Activated CD8-positive, alpha-beta T cell treated with anti-CD3 and anti-CD28 coated beads, Interleukin-2, amount 10 ng/mL, durations not matched to agents 7 days and 5 days (primary cell): ENCODE measurements around the gene FAM3A. TPM values are rescaled to one million over a fixed set of nuclear protein-coding genes. Genes with fewer than 3 reads are reported as not detected.
"Not testable (repeated sequence)": the region's sequence is repeated elsewhere in the genome, so short reads cannot be mapped to it uniquely, and the experiment has no call there.

Experiments
- ATAC-seq: fragments of 150-1000 bp; cut with Tn5 transposase; one replicate; pipeline ENCODE4 v1.10.0; 2021; ENCODE audit warnings: moderate library complexity
- CTCF ChIA-PET: fragments of 350-600 bp; sonication (Branson Sonifier 250); formaldehyde crosslinking; loops from one replicate; lab custom pipeline; 2021; ENCODE audit warnings: antibody characterized with exemption; lab: Charles Lee
- POLR2A ChIA-PET: fragments of 350-600 bp; sonication (Branson Sonifier 250); formaldehyde crosslinking; loops from one replicate; lab custom pipeline; 2021; ENCODE audit warnings: antibody characterized with exemption; lab: Charles Lee
- DNase-seq: peaks from one replicate; pipeline ENCODE4 v3.0.0-alpha.2; 2020
- H3K27ac Mint-ChIP-seq: one replicate; pipeline ENCODE4 v1.8.0; 2021; ENCODE audit warnings: mild to moderate bottlenecking, mixed read lengths
- H3K27me3 Mint-ChIP-seq: one replicate; pipeline ENCODE4 v1.8.0; 2021; ENCODE audit warnings: low read depth, mixed read lengths
- H3K36me3 Mint-ChIP-seq: one replicate; pipeline ENCODE4 v1.8.0; 2021; ENCODE audit warnings: low read depth, mixed read lengths
- H3K4me1 Mint-ChIP-seq: one replicate; pipeline ENCODE4 v1.8.0; 2021; ENCODE audit warnings: low read depth, mixed read lengths
- H3K4me3 Mint-ChIP-seq: one replicate; pipeline ENCODE4 v1.8.0; 2021; ENCODE audit warnings: mild to moderate bottlenecking, mixed read lengths
- H3K9me3 Mint-ChIP-seq: one replicate; pipeline ENCODE4 v1.8.0; 2022; ENCODE audit warnings: mixed read lengths; ENCODE audit not compliant: insufficient read depth
- total RNA-seq, 2 experiments: library from RNA; stranded (reverse); gene quantifications; one replicate each; pipeline ENCODE4 v1.2.3, GENCODE V29; 2021

FAM3A gene
- total RNA-seq, 2 experiments from 2014 or later, result 28.5 to 31.6 TPM

DNA sequence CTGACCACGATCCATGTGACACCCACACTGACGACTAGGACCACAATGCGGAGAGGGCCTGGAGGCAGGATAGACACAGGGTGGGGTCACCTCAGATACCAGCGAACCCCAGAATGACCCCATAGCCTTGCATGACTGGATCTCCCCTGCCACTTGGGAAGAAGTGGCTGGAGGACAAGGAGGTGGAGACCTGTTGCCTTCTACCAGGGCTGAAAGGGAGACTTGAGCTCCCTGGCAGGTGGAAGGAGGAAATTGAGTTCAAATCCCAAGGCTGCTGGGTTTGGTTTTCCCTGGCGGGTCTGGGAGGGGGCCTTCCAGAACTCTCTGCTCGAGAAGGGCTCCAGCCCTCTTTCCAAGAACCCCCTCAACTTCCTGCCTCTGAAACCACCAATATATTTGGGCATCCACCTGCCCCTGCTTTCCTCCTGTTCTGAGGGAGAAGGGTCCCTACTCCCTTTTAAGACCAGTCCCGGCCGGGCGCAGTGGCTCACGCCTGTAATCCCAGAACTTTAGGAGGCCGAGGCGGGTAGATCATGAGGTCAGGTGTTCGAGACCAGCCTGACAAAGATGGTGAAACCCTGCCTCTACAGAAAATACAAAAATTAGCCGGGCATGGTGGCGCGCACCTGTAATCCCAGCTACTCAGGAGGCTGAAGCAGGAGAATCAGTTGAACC lies 3.0 kb downstream of the FAM3A start:
- Mint-ChIP-seq H3K36me3 (peaks cover 32% of the 10 kb centered on the region), H3K4me3 (no peak overlapping the region), H3K27me3 (no peaks in the 10 kb centered on the region), H3K9me3 (no peaks in the 10 kb centered on the region), H3K27ac (no peak overlapping the region), H3K4me1 (peaks cover 45% of the 10 kb centered on the region)
- DNase-seq (no peak), ATAC-seq (no peak)
- CTCF ChIA-PET, result no interaction called here
- POLR2A ChIA-PET, result no interaction called here

DNA sequence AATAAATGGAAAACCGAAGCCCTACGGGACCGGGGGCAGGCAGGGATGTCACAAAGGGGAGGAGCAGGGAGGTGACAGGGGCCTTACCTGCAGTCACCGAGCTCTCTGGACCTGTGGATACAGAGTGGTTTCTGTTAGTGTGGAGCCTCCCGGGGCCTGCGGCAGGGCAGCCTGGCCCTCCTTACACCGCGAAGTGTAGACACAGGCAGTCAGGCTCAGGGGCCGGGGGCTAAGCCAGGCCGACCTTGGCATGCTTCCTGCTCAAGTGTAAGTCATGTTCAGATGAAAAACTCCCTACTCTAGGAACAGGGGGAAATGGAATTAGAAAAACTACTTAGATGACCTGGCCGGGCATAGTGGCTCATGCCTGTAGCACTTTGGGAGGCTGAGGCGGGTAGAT lies 4.3 kb downstream of the FAM3A start:
- H3K4me3 Mint-ChIP-seq, result peak overlapping the region; percentile 42
- H3K27me3 Mint-ChIP-seq, result no peaks in the 10 kb centered on the region
- POLR2A ChIA-PET, result no interaction called here

GRCh38 chrX:154509455-154509854 lies 6.6 kb downstream of the FAM3A start:
- Mint-ChIP-seq H3K9me3 (no peaks in the 10 kb centered on the region), H3K27me3 (no peaks in the 10 kb centered on the region), H3K4me1 (peaks cover 34% of the 10 kb centered on the region), H3K4me3 (no peak overlapping the region), H3K36me3 (peaks cover 29% of the 10 kb centered on the region), H3K27ac (peak overlapping the region; percentile 55)
- ATAC-seq (no peak), DNase-seq (no peak)
- ChIA-PET POLR2A (no interaction called here), CTCF (no interaction called here)

More for the DNA sequence above, 4.3 kb downstream of the FAM3A start:
- peaks cover 32% of the 10 kb centered on the region for H3K36me3 Mint-ChIP-seq
- DNase-seq (no peak), ATAC-seq (no peak)
- H3K4me1 Mint-ChIP-seq, result peaks cover 45% of the 10 kb centered on the region
- H3K27ac Mint-ChIP-seq, result peak overlapping the region; percentile 88
- CTCF ChIA-PET, result interaction anchor here (1.6 to 1.7 kb wide), 2 partner anchors 15 to 22 kb away, joined by 4 to 5 read pairs; partner anchors contain the start of gene SLC10A3
- no peaks in the 10 kb centered on the region for H3K9me3 Mint-ChIP-seq

DNA sequence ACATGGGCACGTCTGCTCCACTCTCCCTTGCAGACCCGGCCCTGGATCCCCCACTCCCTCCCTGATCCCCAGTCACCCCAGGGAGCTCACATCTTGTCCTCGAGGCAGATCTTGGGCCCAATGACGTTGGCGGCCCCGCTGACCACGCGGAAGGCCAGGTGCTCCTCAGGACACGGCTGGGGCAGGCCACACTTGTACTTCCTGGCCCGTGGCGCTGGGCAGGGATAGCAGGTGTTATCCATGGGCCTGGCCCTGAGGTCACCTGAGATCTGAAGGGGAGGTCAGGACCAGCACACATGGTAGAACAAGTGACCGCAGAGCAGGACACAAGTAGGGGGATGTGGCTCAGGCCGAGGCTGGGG lies 7.7 kb downstream of the FAM3A start:
- ATAC-seq (no peak), DNase-seq (no peak)
- Mint-ChIP-seq H3K4me1 (peaks cover 29% of the 10 kb centered on the region), H3K27ac (peak overlapping the region; percentile 63), H3K36me3 (peaks cover 25% of the 10 kb centered on the region), H3K4me3 (no peak overlapping the region), H3K9me3 (no peaks in the 10 kb centered on the region), H3K27me3 (no peaks in the 10 kb centered on the region)
- CTCF ChIA-PET, result no interaction called here
- POLR2A ChIA-PET, result no interaction called here

DNA sequence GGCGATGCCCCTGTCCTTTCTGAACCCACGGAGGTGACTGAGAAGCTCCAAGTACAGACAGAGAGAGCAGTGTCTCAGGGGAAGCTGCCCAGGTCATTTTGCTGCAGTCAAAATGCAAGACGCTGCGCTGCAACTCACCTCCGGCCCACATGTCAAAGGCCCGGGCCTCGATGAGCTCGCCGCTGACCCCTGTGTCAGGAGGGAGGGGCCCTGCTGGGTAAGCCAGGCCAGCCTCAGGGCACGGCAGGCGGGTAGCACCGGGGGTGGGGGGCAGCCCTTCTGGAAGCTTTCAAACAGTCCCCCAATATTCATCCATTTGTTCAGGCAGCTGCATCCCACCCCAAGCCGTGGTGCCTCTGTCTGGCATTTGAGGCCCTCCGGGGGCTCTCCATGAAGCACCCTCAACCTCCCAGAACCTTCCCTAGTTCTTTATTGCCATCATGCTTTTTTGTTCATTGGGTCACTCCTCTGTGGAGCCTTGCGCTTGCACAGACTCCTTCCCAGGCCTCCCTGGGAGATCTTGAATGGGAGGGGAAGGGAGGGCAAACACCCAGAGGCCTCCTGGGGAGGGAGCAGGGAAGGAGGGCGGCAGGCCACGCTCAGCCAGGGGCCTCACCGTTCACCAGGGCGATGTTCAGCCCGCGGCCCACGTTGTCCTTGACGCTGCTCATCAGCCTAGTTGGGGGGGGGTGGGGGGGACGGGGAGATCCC lies 8.2 kb downstream of the FAM3A start:
- POLR2A ChIA-PET, result no interaction called here
- no peak overlapping the region for H3K27ac Mint-ChIP-seq
- peaks cover 25% of the 10 kb centered on the region for H3K36me3 Mint-ChIP-seq
- CTCF ChIA-PET, result no interaction called here
- no peak overlapping the region for H3K4me3 Mint-ChIP-seq
- H3K4me1 Mint-ChIP-seq, result peaks cover 29% of the 10 kb centered on the region
- ATAC-seq (no peak), DNase-seq (no peak)
- no peaks in the 10 kb centered on the region for H3K9me3 Mint-ChIP-seq
- H3K27me3 Mint-ChIP-seq, result no peaks in the 10 kb centered on the region

DNA sequence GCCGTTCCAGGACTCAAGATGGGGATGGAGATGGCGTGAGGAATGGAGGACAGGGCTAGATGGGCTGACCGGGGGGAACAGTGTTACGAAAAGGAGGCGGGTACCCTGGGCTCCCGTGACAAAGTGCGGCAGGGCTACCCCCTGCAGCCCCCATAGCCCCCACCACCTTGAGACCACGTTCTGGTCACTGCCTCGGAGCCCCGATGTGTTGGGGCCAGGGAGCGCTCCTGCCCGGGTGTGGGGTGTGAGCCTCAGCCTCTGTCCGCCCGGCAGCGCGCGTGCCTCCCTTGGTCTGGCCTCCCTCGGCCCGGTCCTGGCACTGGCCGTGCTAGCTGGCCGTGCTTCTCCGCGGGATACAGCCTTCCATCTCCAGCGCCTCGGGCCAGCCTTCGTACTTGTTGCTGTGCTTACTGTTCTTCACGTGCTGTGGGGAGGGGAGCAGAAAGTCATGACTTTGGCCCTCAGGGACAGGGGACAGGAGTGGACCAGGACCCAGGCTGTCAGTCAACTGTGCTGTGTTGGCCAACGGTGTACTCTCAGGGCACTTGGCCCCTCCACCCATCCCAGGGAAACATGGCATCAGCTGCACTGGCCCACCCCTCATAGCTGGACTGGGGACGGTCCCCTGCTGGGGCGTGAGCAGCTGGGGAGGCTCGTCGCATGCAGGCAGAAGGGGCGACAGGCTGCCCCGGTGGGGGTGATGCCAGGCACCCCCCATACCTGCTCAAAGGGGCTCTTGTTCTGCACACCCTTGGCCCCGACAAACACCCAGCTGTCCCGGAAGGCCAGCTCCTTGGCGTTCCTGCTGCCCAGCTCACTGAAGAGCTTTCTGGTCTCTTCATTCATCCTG lies 9.3 kb downstream of the FAM3A start:
- Mint-ChIP-seq H3K27ac (no peak overlapping the region), H3K4me1 (peaks cover 18% of the 10 kb centered on the region), H3K9me3 (no peaks in the 10 kb centered on the region), H3K27me3 (no peaks in the 10 kb centered on the region), H3K36me3 (peaks cover 23% of the 10 kb centered on the region), H3K4me3 (no peak overlapping the region)
- ChIA-PET CTCF (no interaction called here), POLR2A (no interaction called here)
- DNase-seq (no peak), ATAC-seq (no peak)

DNA sequence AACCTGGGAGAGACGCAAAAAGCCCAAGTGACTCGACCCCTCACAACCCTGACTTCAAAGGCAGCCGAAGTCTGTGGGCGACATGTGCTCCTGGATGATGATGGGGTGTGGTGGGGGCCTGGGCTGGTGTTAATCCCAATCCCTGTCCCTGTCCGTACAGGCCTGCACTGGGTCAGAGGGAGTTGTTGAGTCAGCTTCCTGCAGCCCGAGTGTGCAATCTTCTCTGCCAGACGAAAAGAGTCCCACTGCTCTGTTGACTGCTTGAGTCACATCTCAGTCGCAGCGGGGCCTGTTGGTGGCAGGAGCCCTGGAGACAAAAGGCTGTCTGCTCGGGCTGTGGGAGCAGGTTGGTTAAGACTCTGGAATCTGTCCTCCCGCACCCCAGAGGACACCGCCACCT lies 10.3 kb downstream of the FAM3A start:
- Mint-ChIP-seq H3K27ac (no peak overlapping the region), H3K36me3 (peaks cover 18% of the 10 kb centered on the region), H3K9me3 (no peaks in the 10 kb centered on the region), H3K4me3 (no peak overlapping the region), H3K27me3 (peaks cover 2% of the 10 kb centered on the region), H3K4me1 (peaks cover 9% of the 10 kb centered on the region)
- no peak for ATAC-seq
- DNase-seq, result no peak
- ChIA-PET POLR2A (no interaction called here), CTCF (no interaction called here)

DNA sequence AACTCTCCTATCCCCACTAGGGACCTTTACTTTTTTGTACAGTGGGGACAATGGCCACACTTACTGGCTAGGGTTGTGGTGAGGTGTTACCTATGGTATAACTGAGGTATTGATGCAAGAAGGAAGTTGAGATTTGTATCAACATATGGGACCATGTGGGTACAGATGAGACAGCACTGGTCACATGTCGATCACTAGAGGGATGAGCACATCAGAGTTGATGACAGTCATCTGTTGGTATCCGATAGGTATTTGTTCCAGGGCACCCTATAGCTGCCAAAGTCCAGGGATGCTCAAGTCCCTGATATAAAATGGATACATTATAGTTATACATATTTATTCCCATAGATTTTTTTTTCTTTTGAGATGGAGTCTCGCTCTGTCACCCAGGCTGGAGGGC lies 13.0 kb downstream of the FAM3A start:
- CTCF ChIA-PET, result no interaction called here
- no peak overlapping the region for H3K27ac Mint-ChIP-seq
- H3K4me3 Mint-ChIP-seq, result no peak overlapping the region
- POLR2A ChIA-PET, result interaction anchor here (0.7 kb wide), 1 partner anchor 25 kb away, joined by 3 read pairs; no protein-coding TSS in a partner anchor
- no peak for ATAC-seq
- DNase-seq, result no peak
- H3K9me3 Mint-ChIP-seq, result no peaks in the 10 kb centered on the region
- H3K4me1 Mint-ChIP-seq, result no peaks in the 10 kb centered on the region
- peaks cover 2% of the 10 kb centered on the region for H3K36me3 Mint-ChIP-seq
- peaks cover 2% of the 10 kb centered on the region for H3K27me3 Mint-ChIP-seq

DNA sequence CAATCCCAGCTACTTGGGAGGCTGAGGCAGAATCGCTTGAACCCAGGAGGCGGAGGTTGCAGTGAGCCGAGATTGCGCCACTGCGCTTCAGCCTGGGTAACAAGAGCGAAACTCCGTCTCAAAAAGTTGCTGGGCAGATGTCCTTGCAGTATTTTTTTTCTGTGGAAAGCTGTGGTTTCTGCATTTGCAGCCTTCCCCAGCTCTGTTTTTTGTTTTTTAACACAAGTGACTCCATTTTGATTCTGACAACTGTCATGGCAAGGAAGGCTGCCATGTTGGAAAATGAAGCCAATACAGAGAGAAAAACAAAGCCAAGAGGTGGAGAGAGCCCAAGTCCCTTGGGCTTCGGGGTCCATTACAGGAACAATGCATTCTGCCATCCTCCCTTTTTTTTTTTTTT lies 13.9 kb downstream of the FAM3A start:
- ChIA-PET POLR2A (no interaction called here), CTCF (no interaction called here)
- H3K27me3 Mint-ChIP-seq, result peaks cover 2% of the 10 kb centered on the region
- H3K4me3 Mint-ChIP-seq, result no peak overlapping the region
- H3K4me1 Mint-ChIP-seq, result no peaks in the 10 kb centered on the region
- DNase-seq (no peak), ATAC-seq (no peak)
- H3K36me3 Mint-ChIP-seq, result peaks cover 2% of the 10 kb centered on the region
- no peak overlapping the region for H3K27ac Mint-ChIP-seq
- H3K9me3 Mint-ChIP-seq, result no peaks in the 10 kb centered on the region

DNA sequence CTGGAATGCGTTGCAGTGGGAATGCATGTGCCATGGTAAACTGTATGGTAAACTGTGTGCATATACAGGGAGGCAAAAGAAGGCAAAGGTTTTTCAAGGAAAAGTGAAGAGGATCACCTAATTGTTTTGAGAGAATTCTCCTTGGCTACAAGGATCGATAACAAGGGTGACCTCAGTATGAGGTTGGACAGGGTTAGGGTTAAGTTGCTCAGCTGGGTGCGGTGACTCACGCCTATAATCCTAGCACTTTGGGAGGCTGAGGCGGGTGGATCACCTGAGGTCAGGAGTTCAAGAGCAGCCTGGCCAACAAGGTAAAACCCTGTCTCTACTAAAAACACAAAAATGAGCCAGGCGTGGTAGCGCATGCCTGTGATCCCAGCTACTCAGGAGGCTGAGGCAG lies 14.6 kb downstream of the FAM3A start:
- H3K27ac Mint-ChIP-seq, H3K9me3 Mint-ChIP-seq, H3K36me3 Mint-ChIP-seq, ATAC-seq, H3K4me3 Mint-ChIP-seq, DNase-seq, CTCF ChIA-PET, H3K27me3 Mint-ChIP-seq, POLR2A ChIA-PET, H3K4me1 Mint-ChIP-seq: not testable (repeated sequence)

DNA sequence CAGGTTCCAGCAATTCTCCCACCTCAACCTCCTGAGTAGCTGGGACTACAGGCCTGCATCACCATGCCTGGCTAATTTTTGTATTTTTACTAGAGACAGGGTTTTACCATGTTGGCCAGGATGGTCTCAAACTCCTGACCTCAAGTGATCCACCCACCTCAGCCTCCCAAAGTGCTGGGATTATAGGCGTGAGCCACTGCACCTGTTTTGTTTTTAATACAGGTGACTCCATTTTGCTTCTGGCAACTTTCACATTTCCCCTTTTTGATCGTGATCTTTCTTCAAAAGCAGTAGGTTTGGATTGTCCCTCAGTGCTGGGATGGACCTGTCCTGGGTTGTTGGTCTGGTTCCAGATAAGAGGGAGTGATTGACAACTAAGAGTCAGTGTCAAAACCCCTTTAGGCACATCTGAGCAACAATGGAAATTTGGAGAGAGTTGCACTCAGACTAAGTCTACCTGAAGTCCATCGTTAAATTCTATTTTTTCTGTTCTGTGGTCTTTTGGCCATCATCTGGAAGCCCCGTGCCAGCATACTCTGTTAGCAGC lies 19.4 kb downstream of the FAM3A start:
- POLR2A ChIA-PET, result interaction anchor here (1.3 kb wide), 1 partner anchor 97 kb away, joined by 3 read pairs; no protein-coding TSS in a partner anchor
- H3K4me1 Mint-ChIP-seq, ATAC-seq, H3K9me3 Mint-ChIP-seq, CTCF ChIA-PET, DNase-seq, H3K36me3 Mint-ChIP-seq, H3K27me3 Mint-ChIP-seq, H3K4me3 Mint-ChIP-seq, H3K27ac Mint-ChIP-seq: not testable (repeated sequence)
